Tibial nerve (tissue), 4 donors: ENCODE results near the gene PIN1. TPM values are rescaled to one million over a fixed set of nuclear protein-coding genes. Genes with fewer than 3 reads are reported as not detected.
"Not testable (repeated sequence)": the region's sequence is repeated elsewhere in the genome, so short reads cannot be mapped to it uniquely, and the experiment has no call there.

Source experiments
- DNase-seq, 2 donors: peaks; one replicate each; pipeline ENCODE4 v3.0.0-alpha.2; 2019; ENCODE audit warnings: low spot score in 2 of 2
- H3K27ac ChIP-seq, 4 donors: fragments of 200-600 bp; sonication (generic) in 3 of 4; one replicate each; pipeline ENCODE4 v1.5.1; 2017 to 2019; ENCODE audit warnings: mild to moderate bottlenecking in 1 of 4
- H3K27me3 ChIP-seq, 2 donors: fragments of 200-600 bp; sonication (generic) in 1 of 2; one replicate each; pipeline versions ENCODE4 v1.5.1 to v1.6.0; 2017 to 2019
- H3K36me3 ChIP-seq, 3 donors: fragments of 200-600 bp; sonication (generic); one replicate each; pipeline ENCODE4 v1.5.1; 2018 to 2019
- H3K4me1 ChIP-seq, 4 donors: fragments of 200-600 bp; sonication (generic) in 3 of 4; one replicate each; pipeline ENCODE4 v1.5.1; 2017 to 2019
- H3K4me3 ChIP-seq, 4 donors: fragments of 200-600 bp; sonication (generic) in 3 of 4; one replicate each; pipeline ENCODE4 v1.5.1; 2017 to 2019; ENCODE audit warnings: mild to moderate bottlenecking in 1 of 4, moderate library complexity in 1 of 4
- H3K9me3 ChIP-seq, 4 donors: fragments of 200-600 bp; sonication (generic) in 3 of 4; one replicate each; pipeline ENCODE4 v1.5.1; 2017 to 2019
- CTCF ChIP-seq, 5 experiments: fragments of 200-600 bp in 3 of 5; fragments of 450-650 bp in 2 of 5; sonication (generic) in 3 of 5; IDR thresholded peaks; one replicate each; pipeline ENCODE4 v1.5.1; 2016 to 2019; ENCODE audit warnings: antibody characterized with exemption in 5 of 5, mild to moderate bottlenecking in 3 of 5, moderate library complexity in 2 of 5
- EP300 ChIP-seq, 2 donors: sonication (generic); formaldehyde crosslinking; IDR thresholded peaks; one replicate each; pipeline ENCODE4 v1.6.1; 2017; ENCODE audit warnings: antibody characterized with exemption in 2 of 2, mild to moderate bottlenecking in 1 of 2
- POLR2A ChIP-seq, 2 donors: fragments of 450-650 bp; IDR thresholded peaks; one replicate each; pipeline ENCODE4 v1.6.1; 2017; ENCODE audit warnings: antibody characterized with exemption in 2 of 2, mild to moderate bottlenecking in 2 of 2, moderate library complexity in 2 of 2
- WGBS, 2 donors: methylation state at CpG; one replicate each; pipeline ENCODE4 v1.1.5; 2018; 5-methylcytosine and 5-hydroxymethylcytosine counted together
- total RNA-seq, 4 donors: library from RNA; depleted of rRNA; stranded (reverse); fragments of >200 nt; gene quantifications; one replicate each; pipeline ENCODE4 v1.1.0, GENCODE V29; 2016

Gene PIN1
- total RNA-seq, result 100 to 1,000 TPM in 2 of 4 donors, 10 to 100 TPM in 2; 90.6 to 124 (median 103) TPM

- peaks cover 0 to 35% (median 13%) of the 10 kb centered on the region in 4 donors for H3K4me1 ChIP-seq
- H3K9me3 ChIP-seq, result no peaks in the 10 kb centered on the region
- TF ChIP-seq EP300 (IDR thresholded peaks at IDR 0.05), result peak; percentile 30 to 35
- TF ChIP-seq CTCF (IDR thresholded peaks at IDR 0.05), result peak; percentile 67 to 92 (median 72)
- TF ChIP-seq POLR2A (IDR thresholded peaks at IDR 0.05), result no peak
- peak within 1 kb of the TSS; percentile 76 to 93 (median 86) for H3K4me3 ChIP-seq
- 0 to 1% methylated on average over 28 to 47 of the region's 73 CpGs for WGBS, 2 donors
- H3K27me3 ChIP-seq, result no peaks in the 10 kb centered on the region
- H3K36me3 ChIP-seq, result peaks cover 0 to 46% (median 0%) of the 10 kb centered on the region in 3 donors
- peak within 1 kb of the TSS; percentile 46 to 85 (median 76) for H3K27ac ChIP-seq
- peak; percentile 99 for DNase-seq
These were observed at the start of gene PIN1 for GRCh38 chr19:9834726-9835506. Gene PIN1 (plus strand): TSS chr19:9835318. CDS start chr19:9835345, 27 bp downstream.

GRCh38 chr19:9785367-9786331 lies 49.5 kb upstream of the PIN1 start:
- H3K4me1 ChIP-seq, result peaks cover 0 to 22% (median 4%) of the 10 kb centered on the region in 4 donors
- TF ChIP-seq POLR2A (IDR thresholded peaks at IDR 0.05) (peak; percentile 75 to 88), CTCF (IDR thresholded peaks at IDR 0.05) (peak in 2 of 5 experiments; percentile 11 to 35), EP300 (IDR thresholded peaks at IDR 0.05) (peak; percentile 34 to 94)
- H3K36me3 ChIP-seq, result peaks cover 0 to 13% (median 0%) of the 10 kb centered on the region in 3 donors
- H3K9me3 ChIP-seq, result no peaks in the 10 kb centered on the region
- H3K27me3 ChIP-seq, result no peaks in the 10 kb centered on the region
- peak overlapping the region; percentile 52 to 67 (median 60) for H3K4me3 ChIP-seq
- peak overlapping the region; percentile 92 to 99 (median 96) for H3K27ac ChIP-seq
- WGBS, 2 donors, result 1 to 4% methylated on average over 43 to 65 of the region's 74 CpGs
- DNase-seq, result peak; percentile 96 to 99

GRCh38 chr19:9786342-9786741 lies 48.8 kb upstream of the PIN1 start:
- H3K4me3 ChIP-seq, result peak overlapping the region; percentile 52 to 67 (median 60)

GRCh38 chr19:9786819-9787218 lies 48.3 kb upstream of the PIN1 start:
- H3K27me3 ChIP-seq, result no peaks in the 10 kb centered on the region
- DNase-seq, result no peak
- H3K4me1 ChIP-seq, result peaks cover 0 to 30% (median 6%) of the 10 kb centered on the region in 4 donors
- peak overlapping the region in 3 of 4 donors; percentile 92 to 99 (median 97) for H3K27ac ChIP-seq
- H3K36me3 ChIP-seq, result peaks cover 0 to 6% (median 0%) of the 10 kb centered on the region in 3 donors
- 94 to 96% methylated on average over 8 of the region's 8 CpGs for WGBS, 2 donors
- no peak for TF ChIP-seq EP300 (IDR thresholded peaks at IDR 0.05)
- TF ChIP-seq CTCF (IDR thresholded peaks at IDR 0.05), result no peak
- TF ChIP-seq POLR2A (IDR thresholded peaks at IDR 0.05), result no peak
- H3K4me3 ChIP-seq, result peak overlapping the region in 1 of 4 donors; percentile 60
- no peaks in the 10 kb centered on the region for H3K9me3 ChIP-seq

More at GRCh38 chr19:9786342-9786741, 48.8 kb upstream of the PIN1 start:
- DNase-seq, result no peak
- TF ChIP-seq EP300 (IDR thresholded peaks at IDR 0.05), result no peak
- TF ChIP-seq POLR2A (IDR thresholded peaks at IDR 0.05), result no peak
- no peak for TF ChIP-seq CTCF (IDR thresholded peaks at IDR 0.05)
- 39 to 43% methylated on average over 9 of the region's 9 CpGs for WGBS, 2 donors
- peaks cover 0 to 6% (median 0%) of the 10 kb centered on the region in 3 donors for H3K36me3 ChIP-seq
- peak overlapping the region; percentile 92 to 99 (median 96) for H3K27ac ChIP-seq
- no peaks in the 10 kb centered on the region for H3K9me3 ChIP-seq
- no peaks in the 10 kb centered on the region for H3K27me3 ChIP-seq
- H3K4me1 ChIP-seq, result peaks cover 0 to 29% (median 6%) of the 10 kb centered on the region in 4 donors

- DNase-seq, H3K27me3 ChIP-seq, H3K27ac ChIP-seq, H3K9me3 ChIP-seq, H3K36me3 ChIP-seq, H3K4me3 ChIP-seq: not testable (repeated sequence)
- WGBS, 2 donors, result 93 to 95% methylated on average over 13 of the region's 13 CpGs
- peaks cover 0 to 30% (median 6%) of the 10 kb centered on the region in 4 donors for H3K4me1 ChIP-seq
These were observed 46.5 kb upstream of the PIN1 start for GRCh38 chr19:9788604-9789003.
